ENCODE measurements around the gene MYH7. TPM values are rescaled to one million over a fixed set of nuclear protein-coding genes. Genes with fewer than 3 reads are reported as not detected.

The MYH7 gene
- total and polyA plus RNA-seq, 7 experiments from 2014 or later, result not detected

DNA sequence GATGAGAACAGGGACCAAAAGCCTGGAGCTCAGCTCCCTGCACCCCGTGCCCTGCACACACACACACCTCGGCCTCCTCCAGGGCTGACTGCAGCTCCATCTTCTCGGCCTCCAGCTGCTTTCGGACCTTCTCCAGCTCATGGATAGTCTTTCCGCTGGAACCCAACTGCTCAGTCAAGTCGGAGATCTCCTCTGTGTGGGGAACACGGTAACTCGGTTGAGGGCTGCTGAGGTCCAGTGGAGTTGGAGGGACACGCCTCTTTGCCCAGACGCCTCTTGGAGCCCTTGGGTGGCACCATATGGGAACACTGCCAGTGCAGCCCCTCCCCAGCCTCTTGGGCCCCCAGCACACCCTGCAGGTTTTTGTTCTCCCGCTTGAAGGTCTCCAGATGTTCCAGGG, 18.7 kb downstream of the MYH7 start:
- intact Hi-C loops (cut with micrococcal nuclease), result no loop called here
- ATAC-seq, result no peak
- Mint-ChIP-seq H3K4me1 (peaks cover 0 to 15% (median 0%) of the 10 kb centered on the region in 7 donors), H3K9me3 (no peaks in the 10 kb centered on the region), H3K27me3 (peaks cover 0 to 9% (median 0%) of the 10 kb centered on the region in 5 donors), H3K36me3 (no peaks in the 10 kb centered on the region), H3K4me3 (no peak overlapping the region), H3K27ac (no peak overlapping the region)
- Histone ChIP-seq H3K4me1 (ENCODE audit: control insufficient read depth in 2 of 2, insufficient read depth in 2 of 2, low read length in 2 of 2) (no peaks in the 10 kb centered on the region), H3K4me3 (ENCODE audit: low read length) (no peak overlapping the region), H3K27ac (ENCODE audit: low read depth, low read length) (no peak overlapping the region), H3K36me3 (ENCODE audit: control insufficient read depth in 2 of 3, insufficient read depth in 3 of 3, low read length in 3 of 3) (no peaks in the 10 kb centered on the region), H3K27me3 (ENCODE audit: control insufficient read depth in 2 of 2, insufficient read depth in 2 of 2, low read length in 2 of 2) (no peaks in the 10 kb centered on the region), H3K9me3 (ENCODE audit: control insufficient read depth in 2 of 3, low read length in 3 of 3) (no peaks in the 10 kb centered on the region)
- ChIA-PET CTCF (no interaction called here), POLR2A (no interaction called here)
- no peak for DNase-seq

DNA sequence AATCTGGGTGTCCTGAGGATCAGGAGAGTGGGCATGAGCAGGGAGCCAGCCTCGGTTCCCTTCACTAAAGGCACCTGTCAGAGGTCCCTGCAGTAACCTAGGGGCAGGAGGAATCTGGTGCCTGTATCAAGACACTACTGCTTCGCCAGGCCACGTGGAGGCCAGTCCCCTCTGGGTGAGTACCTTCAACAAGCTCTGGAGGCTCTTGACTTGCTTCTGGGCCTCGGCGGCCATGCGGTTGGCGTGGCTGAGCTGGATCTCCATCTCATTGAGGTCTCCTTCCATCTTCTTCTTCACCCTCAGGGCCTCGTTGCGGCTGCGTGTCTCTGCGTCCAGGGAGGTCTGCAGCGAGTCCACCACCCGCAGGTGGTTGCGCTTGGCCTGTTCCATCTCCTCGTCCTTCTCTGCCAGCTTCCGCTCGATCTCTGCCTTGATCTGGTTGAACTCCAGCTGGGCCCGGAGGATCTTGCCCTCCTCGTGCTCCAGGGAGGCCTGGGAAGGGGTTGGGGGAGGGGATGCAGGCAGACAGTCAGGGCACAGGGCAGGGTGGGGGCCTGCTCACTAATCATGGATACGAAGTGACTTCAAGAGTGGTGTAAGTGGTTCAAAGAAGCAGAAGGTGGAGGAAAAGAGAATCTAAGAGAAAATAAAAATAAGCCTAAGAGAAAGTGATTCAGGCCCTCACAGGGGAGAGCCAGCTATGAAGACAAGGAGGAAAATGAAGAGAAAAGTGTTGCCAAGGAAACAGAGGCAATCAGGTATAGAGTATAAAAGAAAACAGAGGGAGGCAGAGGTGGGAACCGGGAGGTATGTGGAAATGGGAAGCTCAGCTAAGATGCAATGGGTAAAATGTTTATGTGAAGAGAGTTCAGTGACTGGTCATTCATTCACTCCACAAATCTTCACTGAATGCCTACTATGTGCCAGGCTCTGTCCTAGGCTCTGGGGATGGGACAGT, 19.4 kb downstream of the MYH7 start:
- CTCF ChIA-PET, result no interaction called here
- no peaks in the 10 kb centered on the region for H3K4me1 ChIP-seq (ENCODE audit: control insufficient read depth in 2 of 2, insufficient read depth in 2 of 2, low read length in 2 of 2)
- no peak overlapping the region for H3K27ac ChIP-seq (ENCODE audit: low read depth, low read length)
- H3K27me3 ChIP-seq (ENCODE audit: control insufficient read depth in 2 of 2, insufficient read depth in 2 of 2, low read length in 2 of 2), result no peaks in the 10 kb centered on the region
- DNase-seq (no peak), ATAC-seq (no peak)
- H3K36me3 ChIP-seq (ENCODE audit: control insufficient read depth in 2 of 3, insufficient read depth in 3 of 3, low read length in 3 of 3), result no peaks in the 10 kb centered on the region
- H3K27me3 Mint-ChIP-seq, result peaks cover 0 to 12% (median 0%) of the 10 kb centered on the region in 5 donors
- H3K9me3 Mint-ChIP-seq, result no peaks in the 10 kb centered on the region
- POLR2A ChIA-PET, result no interaction called here
- H3K4me1 Mint-ChIP-seq, result peaks cover 0 to 8% (median 0%) of the 10 kb centered on the region in 7 donors
- intact Hi-C loops (cut with micrococcal nuclease), result no loop called here
- no peaks in the 10 kb centered on the region for H3K36me3 Mint-ChIP-seq
- H3K9me3 ChIP-seq (ENCODE audit: control insufficient read depth in 2 of 3, low read length in 3 of 3), result no peaks in the 10 kb centered on the region
- peak overlapping the region in 1 of 9 donors; percentile 13 for H3K27ac Mint-ChIP-seq
- no peak overlapping the region for H3K4me3 ChIP-seq (ENCODE audit: low read length)
- H3K4me3 Mint-ChIP-seq, result no peak overlapping the region

DNA sequence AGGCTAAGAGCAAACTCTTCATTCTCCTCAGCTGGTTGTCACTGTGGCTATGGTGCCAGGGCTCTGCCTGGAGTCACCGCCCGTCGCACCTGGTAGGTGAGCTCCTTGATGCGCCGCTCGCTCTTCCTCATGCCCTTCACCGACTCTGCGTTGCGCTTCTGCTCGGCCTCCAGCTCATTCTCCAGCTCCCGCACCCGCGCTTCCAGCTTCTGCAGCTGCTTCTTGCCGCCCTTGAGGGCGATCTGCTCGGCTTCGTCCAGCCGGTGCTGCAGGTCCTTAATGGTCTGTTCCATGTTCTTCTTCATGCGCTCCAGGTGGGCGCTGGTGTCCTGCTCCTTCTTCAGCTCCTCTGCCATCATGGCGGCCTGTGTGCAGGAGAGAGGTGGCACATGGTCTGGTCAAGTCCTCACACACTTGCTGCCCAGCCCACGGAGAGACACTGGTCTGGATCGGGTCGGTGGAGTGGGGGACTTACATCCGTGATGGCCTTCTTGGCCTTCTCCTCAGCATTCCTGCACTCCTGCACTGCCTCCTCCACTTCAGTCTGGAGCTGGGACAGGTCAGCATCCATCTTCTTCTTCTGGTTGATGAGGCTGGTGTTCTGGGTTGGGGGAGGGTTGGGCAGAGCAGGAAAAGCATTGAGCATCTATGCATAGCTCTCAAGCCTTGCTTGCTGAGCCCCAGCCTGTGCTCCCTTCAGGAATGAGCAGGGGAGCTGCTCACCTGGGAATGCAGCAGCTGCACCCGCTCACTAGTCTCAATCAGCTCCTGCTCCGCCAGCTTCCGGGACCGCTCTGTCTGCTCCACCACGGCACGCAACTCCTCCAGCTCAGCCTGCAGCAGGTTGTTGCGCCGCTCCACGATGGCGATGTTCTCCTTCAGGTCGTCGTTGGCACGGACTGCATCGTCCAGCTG, 20.3 kb downstream of the MYH7 start:
- intact Hi-C loops (cut with micrococcal nuclease), result no loop called here
- ATAC-seq (no peak), DNase-seq (no peak)
- Mint-ChIP-seq H3K4me3 (no peak overlapping the region), H3K27ac (no peak overlapping the region), H3K36me3 (no peaks in the 10 kb centered on the region), H3K27me3 (peaks cover 0 to 19% (median 0%) of the 10 kb centered on the region in 5 donors), H3K4me1 (peaks cover 0 to 1% (median 0%) of the 10 kb centered on the region in 7 donors), H3K9me3 (no peaks in the 10 kb centered on the region)
- H3K9me3 ChIP-seq (ENCODE audit: control insufficient read depth in 2 of 3, low read length in 3 of 3), result no peaks in the 10 kb centered on the region
- no peaks in the 10 kb centered on the region for H3K36me3 ChIP-seq (ENCODE audit: control insufficient read depth in 2 of 3, insufficient read depth in 3 of 3, low read length in 3 of 3)
- H3K27me3 ChIP-seq (ENCODE audit: control insufficient read depth in 2 of 2, insufficient read depth in 2 of 2, low read length in 2 of 2), result no peaks in the 10 kb centered on the region
- no peak overlapping the region for H3K27ac ChIP-seq (ENCODE audit: low read depth, low read length)
- H3K4me1 ChIP-seq (ENCODE audit: control insufficient read depth in 2 of 2, insufficient read depth in 2 of 2, low read length in 2 of 2), result no peaks in the 10 kb centered on the region
- CTCF ChIA-PET, result no interaction called here
- H3K4me3 ChIP-seq (ENCODE audit: low read length), result no peak overlapping the region
- POLR2A ChIA-PET, result no interaction called here

DNA sequence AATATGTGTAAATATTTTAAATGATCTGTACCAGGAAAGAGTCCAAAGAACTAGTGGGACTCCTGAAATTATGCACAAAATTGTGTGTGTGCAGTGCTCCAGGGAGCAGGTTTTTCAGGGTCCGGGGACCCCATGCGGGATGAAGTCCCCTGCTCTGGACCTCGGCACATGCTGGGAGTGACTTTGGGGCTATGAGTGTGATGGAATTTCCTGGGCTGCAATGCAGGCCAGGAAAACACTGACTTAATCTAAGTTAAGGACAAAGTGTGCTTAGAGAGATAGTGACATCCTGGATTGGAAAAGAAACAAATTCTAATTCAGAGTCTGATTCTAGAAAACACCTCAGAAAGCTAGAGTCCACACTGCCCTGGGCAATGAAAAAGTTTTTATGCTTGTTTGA, 21.2 kb downstream of the MYH7 start:
- Histone ChIP-seq H3K4me3 (ENCODE audit: low read length) (no peak overlapping the region), H3K9me3 (ENCODE audit: control insufficient read depth in 2 of 3, low read length in 3 of 3) (no peaks in the 10 kb centered on the region), H3K27me3 (ENCODE audit: control insufficient read depth in 2 of 2, insufficient read depth in 2 of 2, low read length in 2 of 2) (no peaks in the 10 kb centered on the region), H3K4me1 (ENCODE audit: control insufficient read depth in 2 of 2, insufficient read depth in 2 of 2, low read length in 2 of 2) (no peaks in the 10 kb centered on the region), H3K36me3 (ENCODE audit: control insufficient read depth in 2 of 3, insufficient read depth in 3 of 3, low read length in 3 of 3) (no peaks in the 10 kb centered on the region), H3K27ac (ENCODE audit: low read depth, low read length) (no peak overlapping the region)
- DNase-seq (no peak), ATAC-seq (no peak)
- Mint-ChIP-seq H3K4me1 (no peaks in the 10 kb centered on the region), H3K36me3 (no peaks in the 10 kb centered on the region), H3K27me3 (peaks cover 0 to 15% (median 0%) of the 10 kb centered on the region in 5 donors), H3K4me3 (no peak overlapping the region), H3K27ac (no peak overlapping the region), H3K9me3 (no peaks in the 10 kb centered on the region)
- CTCF ChIA-PET, result no interaction called here
- POLR2A ChIA-PET, result no interaction called here
- intact Hi-C loops (cut with micrococcal nuclease), result no loop called here

DNA sequence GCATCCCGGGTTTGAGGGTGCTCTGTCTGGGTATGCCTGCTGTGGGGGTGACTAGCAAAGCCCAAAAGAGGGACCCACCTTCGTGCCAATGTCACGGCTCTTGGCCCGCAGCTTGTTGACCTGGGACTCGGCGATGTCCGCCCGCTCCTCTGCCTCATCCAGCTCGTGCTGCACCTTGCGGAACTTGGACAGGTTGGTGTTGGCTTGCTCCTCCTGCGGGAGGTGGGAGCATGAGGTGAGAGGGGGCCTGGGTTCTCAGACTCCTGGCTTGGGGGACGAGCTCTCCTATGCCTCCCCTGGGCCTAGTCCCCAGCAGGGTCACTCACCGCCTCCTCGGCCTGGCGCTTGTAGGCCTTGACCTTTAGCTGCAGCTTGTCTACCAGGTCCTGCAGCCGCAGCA, 21.8 kb downstream of the MYH7 start:
- intact Hi-C loops (cut with micrococcal nuclease), result no loop called here
- no peak for ATAC-seq
- H3K4me3 Mint-ChIP-seq, result no peak overlapping the region

DNA sequence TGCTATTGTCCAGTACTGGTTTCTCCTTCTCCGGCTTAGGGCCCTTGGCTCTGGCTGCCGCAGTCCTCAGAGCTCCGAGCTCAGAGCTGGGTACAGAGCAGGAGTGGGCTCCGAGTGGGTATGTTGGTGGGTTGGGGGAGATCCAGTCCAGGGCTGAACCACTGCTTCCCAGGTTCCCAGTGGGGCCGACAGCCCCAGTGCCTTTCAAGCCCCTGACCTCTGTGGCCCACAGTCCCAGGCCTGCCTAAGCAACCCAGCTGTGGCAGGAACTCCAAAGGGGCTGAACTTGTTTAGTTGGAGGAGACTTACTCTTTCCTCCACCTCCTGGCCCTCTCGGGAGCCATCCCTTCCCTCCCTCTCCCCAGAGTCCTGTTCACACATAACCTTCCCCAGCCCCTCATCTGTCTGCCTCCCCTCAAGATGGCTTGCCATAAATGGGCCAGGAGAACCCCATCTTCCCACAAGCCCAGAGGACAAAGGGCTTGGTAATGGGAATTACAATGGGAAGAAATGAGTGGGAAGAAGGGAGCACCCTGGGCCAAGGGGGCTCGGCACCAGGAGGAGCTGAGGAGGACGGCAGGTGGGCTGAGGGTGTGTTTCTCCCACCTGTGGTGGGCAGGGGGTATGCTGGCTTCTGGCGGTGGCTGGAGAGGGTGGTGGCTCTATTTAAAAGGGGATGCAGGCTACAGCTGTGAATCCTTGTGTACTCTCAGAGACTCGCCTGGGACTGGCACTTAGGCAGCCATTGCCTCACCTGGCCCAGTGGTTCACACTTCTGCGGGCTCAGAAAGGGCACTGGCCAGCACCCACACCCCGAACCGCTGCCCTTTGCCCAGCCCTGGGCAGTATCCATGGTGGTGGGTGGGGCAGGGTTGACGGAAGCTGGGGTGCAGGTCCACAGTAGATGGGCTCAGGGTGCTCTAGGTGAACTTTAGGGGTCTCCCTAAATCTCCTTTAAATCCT, 23.6 kb downstream of the MYH7 start:
- no peak overlapping the region for H3K4me3 Mint-ChIP-seq
- CTCF ChIA-PET, result no interaction called here
- H3K4me3 ChIP-seq (ENCODE audit: low read length), result no peak overlapping the region
- no peak overlapping the region for H3K27ac Mint-ChIP-seq
- no peak for ATAC-seq
- no peaks in the 10 kb centered on the region for H3K36me3 ChIP-seq (ENCODE audit: control insufficient read depth in 2 of 3, insufficient read depth in 3 of 3, low read length in 3 of 3)
- H3K4me1 ChIP-seq (ENCODE audit: control insufficient read depth in 2 of 2, insufficient read depth in 2 of 2, low read length in 2 of 2), result no peaks in the 10 kb centered on the region
- H3K4me1 Mint-ChIP-seq, result no peaks in the 10 kb centered on the region
- no peaks in the 10 kb centered on the region for H3K27me3 ChIP-seq (ENCODE audit: control insufficient read depth in 2 of 2, insufficient read depth in 2 of 2, low read length in 2 of 2)
- H3K27ac ChIP-seq (ENCODE audit: low read depth, low read length), result no peak overlapping the region
- H3K27me3 Mint-ChIP-seq, result peaks cover 0 to 20% (median 0%) of the 10 kb centered on the region in 5 donors
- POLR2A ChIA-PET, result no interaction called here
- no peak for DNase-seq
- no peaks in the 10 kb centered on the region for H3K9me3 ChIP-seq (ENCODE audit: control insufficient read depth in 2 of 3, low read length in 3 of 3)
- no peaks in the 10 kb centered on the region for H3K36me3 Mint-ChIP-seq
- intact Hi-C loops (cut with micrococcal nuclease), result no loop called here
- no peaks in the 10 kb centered on the region for H3K9me3 Mint-ChIP-seq

More for the DNA sequence above, 21.8 kb downstream of the MYH7 start:
- Mint-ChIP-seq H3K4me1 (no peaks in the 10 kb centered on the region), H3K27me3 (peaks cover 0 to 14% (median 0%) of the 10 kb centered on the region in 5 donors), H3K36me3 (no peaks in the 10 kb centered on the region), H3K27ac (no peak overlapping the region), H3K9me3 (no peaks in the 10 kb centered on the region)
- H3K27ac ChIP-seq (ENCODE audit: low read depth, low read length), result no peak overlapping the region
- POLR2A ChIA-PET, result no interaction called here
- CTCF ChIA-PET, result no interaction called here
- H3K4me1 ChIP-seq (ENCODE audit: control insufficient read depth in 2 of 2, insufficient read depth in 2 of 2, low read length in 2 of 2), result no peaks in the 10 kb centered on the region
- DNase-seq, result no peak
- no peaks in the 10 kb centered on the region for H3K9me3 ChIP-seq (ENCODE audit: control insufficient read depth in 2 of 3, low read length in 3 of 3)
- H3K27me3 ChIP-seq (ENCODE audit: control insufficient read depth in 2 of 2, insufficient read depth in 2 of 2, low read length in 2 of 2), result no peaks in the 10 kb centered on the region
- no peak overlapping the region for H3K4me3 ChIP-seq (ENCODE audit: low read length)
- H3K36me3 ChIP-seq (ENCODE audit: control insufficient read depth in 2 of 3, insufficient read depth in 3 of 3, low read length in 3 of 3), result no peaks in the 10 kb centered on the region

All from naive thymus-derived CD4-positive, alpha-beta T cell (primary cell).